Heart right ventricle (tissue), 16 donors: ENCODE measurements around the gene TRIM52. TPM values are rescaled to one million over a fixed set of nuclear protein-coding genes. Genes with fewer than 3 reads are reported as not detected.

Experiments
- ATAC-seq, 8 donors: fragments of 200-7000 bp; cut with Tn5 transposase; one replicate each; pipeline ENCODE4 v1.9.1; 2020; ENCODE audit warnings: mild to moderate bottlenecking in 8 of 8, moderate library complexity in 8 of 8, moderate number of reproducible peaks in 1 of 8
- DNase-seq, 2 donors: peaks; one replicate each; pipeline ENCODE4 v3.0.0-alpha.2; 2020
- H3K27ac ChIP-seq, 10 donors: fragments of 200-600 bp; sonication (generic) in 2 of 10; one replicate each; pipeline versions ENCODE4 v1.5.0 to v1.8.0; 2020 to 2022; ENCODE audit warnings: mild to moderate bottlenecking in 3 of 10
- H3K27me3 ChIP-seq, 7 donors: fragments of 200-600 bp; one replicate each; pipeline ENCODE4 v1.8.0; 2021 to 2022; ENCODE audit warnings: mild to moderate bottlenecking in 2 of 7
- H3K36me3 ChIP-seq, 9 donors: fragments of 200-600 bp; sonication (generic) in 1 of 9; one replicate each; pipeline versions ENCODE4 v1.5.0 to v1.8.0; 2020 to 2022; ENCODE audit warnings: mild to moderate bottlenecking in 2 of 9
- H3K4me1 ChIP-seq, 9 donors: fragments of 200-600 bp; sonication (generic) in 1 of 9; one replicate each; pipeline versions ENCODE4 v1.5.0 to v1.8.0; 2020 to 2022; ENCODE audit warnings: mild to moderate bottlenecking in 4 of 9
- H3K4me3 ChIP-seq, 10 donors: fragments of 200-600 bp; sonication (generic) in 2 of 10; one replicate each; pipeline versions ENCODE4 v1.5.0 to v1.8.0; 2020 to 2022; ENCODE audit warnings: mild to moderate bottlenecking in 7 of 10, moderate library complexity in 2 of 10
- H3K9me3 ChIP-seq, 11 donors: fragments of 200-600 bp in 10 of 11; sonication (generic) in 2 of 11; one replicate each; pipeline versions ENCODE4 v1.5.0 to v1.8.0; 2013 to 2022; ENCODE audit warnings: mild to moderate bottlenecking in 2 of 11, control low read depth in 1 of 11, moderate library complexity in 1 of 11
- whole genome bisulfite sequencing, 2 donors: extraction: QIAGEN DNeasy Blood & Tissue Kit; methylation state at CpG; one replicate each; pipeline ENCODE4 v1.1.7; 2013; ENCODE audit warnings: inconsistent platforms in 1 of 2; 5-methylcytosine and 5-hydroxymethylcytosine counted together
- intact Hi-C, 10 donors: fragments of 100-400 bp; cut with DNase I; formaldehyde crosslinking; loops; one replicate each; pipeline versions ENCODE4 v1.11.1 to v1.14.2; 2022
- polyA plus RNA-seq, 2 donors: library from polyadenylated mRNA; stranded (reverse); fragments of 200-250 nt; gene quantifications; one replicate each; pipeline ENCODE4 v1.2.3, GENCODE V29; 2013
- total RNA-seq, 10 donors: library from RNA; stranded (reverse); fragmentation: NEBNext Ultra II Directional in 3 of 10; extraction: Animal tissue kit (Norgen Biotek cat#: 25700) in 3 of 10; gene quantifications; one replicate each; pipeline versions ENCODE4 v1.2.1 to v1.2.4, GENCODE V29; 2021 to 2023
- TF ChIP-seq, protein P1 (sequence below), 9 donors: fragments of 200-600 bp; sonication (generic) in 2 of 9; IDR thresholded peaks; one replicate each; pipeline versions ENCODE4 v1.5.0 to v1.8.0; 2021 to 2022; ENCODE audit warnings: antibody characterized with exemption in 9 of 9, mild to moderate bottlenecking in 5 of 9, moderate library complexity in 1 of 9
- donor health status: Arrhythmogenic right ventricular cardiomyopathy.
- donor health status: ischemic (EF 13 %, LVEDD 7.1; RV severe dilation, severe dysfunction).
- donor health status: healthy with polysubstance abuse.
- donor health status: DM: no; HTN: yes; CAD: no.
- donor health status: DM: no; HTN: no; CAD: no.
- donor health status: ischemic (EF 25% LVEDD 6.9; RV normal size, moderate dysfunction).
- donor health status: ischemic (EF 25% LVEDD 5.7; RV mildly dilated, moderate dysfunction).
- donor health status: healthy.
- donor health status: DM: yes; HTN: yes; CAD: no.
- donor health status: Ischemic cardiomyopathy.
- donor health status: ischemic (EF 35%, LVEDD 5.7; RV mildly dilated, moderate dysfunction).
- donor health status: nonischemic (EF 11% LVEDD 7.7; RV severe dilation, severe dysfunction).
- donor health status: DM: yes; HTN: yes; CAD: no.
- donor health status: PGD.
- donor health status: ischemic (EF 29% LVEDD 5.4; RV normal size, mild dysfunction).
- donor health status: nonischemic (EF 23%, LVEDD 6.1; RV moderate dilation, normal function).

The TRIM52 gene
- total and polyA plus RNA-seq, 12 donors: 4.1 to 27.1 (median 7.5) TPM

DNA sequence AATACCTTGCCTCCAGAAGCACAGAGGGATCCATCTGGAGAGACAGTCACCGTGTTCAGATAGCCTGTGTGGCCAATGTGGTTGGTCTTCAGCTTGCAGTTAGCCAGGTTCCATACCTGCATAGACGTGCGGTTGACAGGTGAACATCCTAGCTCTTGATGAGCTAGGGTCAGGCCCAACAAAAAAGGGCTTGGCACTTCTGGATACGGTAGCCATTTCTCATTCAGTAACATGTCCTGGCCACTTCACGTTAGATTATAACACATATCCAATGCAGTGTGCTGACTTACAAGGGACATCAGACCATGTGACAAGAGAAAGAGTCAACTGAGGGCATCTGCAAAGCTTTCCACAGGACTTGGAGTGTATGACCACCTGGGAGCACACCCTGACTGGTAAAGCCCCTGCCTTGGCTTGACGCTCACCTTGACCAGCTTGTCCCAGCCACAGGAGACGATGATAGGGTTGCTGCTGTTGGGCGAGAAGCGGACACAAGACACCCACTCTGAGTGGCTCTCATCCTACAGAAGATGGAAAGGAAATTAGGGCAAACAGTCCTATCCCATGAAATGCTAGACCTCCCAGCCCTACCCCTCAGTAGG, 21.8 kb downstream of the TRIM52 start:
- H3K36me3 ChIP-seq: peaks cover 10 to 87% (median 80%) of the 10 kb centered on the region in 9 donors
- no peaks in the 10 kb centered on the region for H3K9me3 ChIP-seq
- DNase-seq: no peak
- ATAC-seq: no peak
- TF ChIP-seq, protein P1, sequence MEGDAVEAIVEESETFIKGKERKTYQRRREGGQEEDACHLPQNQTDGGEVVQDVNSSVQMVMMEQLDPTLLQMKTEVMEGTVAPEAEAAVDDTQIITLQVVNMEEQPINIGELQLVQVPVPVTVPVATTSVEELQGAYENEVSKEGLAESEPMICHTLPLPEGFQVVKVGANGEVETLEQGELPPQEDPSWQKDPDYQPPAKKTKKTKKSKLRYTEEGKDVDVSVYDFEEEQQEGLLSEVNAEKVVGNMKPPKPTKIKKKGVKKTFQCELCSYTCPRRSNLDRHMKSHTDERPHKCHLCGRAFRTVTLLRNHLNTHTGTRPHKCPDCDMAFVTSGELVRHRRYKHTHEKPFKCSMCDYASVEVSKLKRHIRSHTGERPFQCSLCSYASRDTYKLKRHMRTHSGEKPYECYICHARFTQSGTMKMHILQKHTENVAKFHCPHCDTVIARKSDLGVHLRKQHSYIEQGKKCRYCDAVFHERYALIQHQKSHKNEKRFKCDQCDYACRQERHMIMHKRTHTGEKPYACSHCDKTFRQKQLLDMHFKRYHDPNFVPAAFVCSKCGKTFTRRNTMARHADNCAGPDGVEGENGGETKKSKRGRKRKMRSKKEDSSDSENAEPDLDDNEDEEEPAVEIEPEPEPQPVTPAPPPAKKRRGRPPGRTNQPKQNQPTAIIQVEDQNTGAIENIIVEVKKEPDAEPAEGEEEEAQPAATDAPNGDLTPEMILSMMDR (IDR thresholded peaks at IDR 0.05): no peak
- WGBS, 2 donors: 90 to 91% methylated on average over 9 of the region's 9 CpGs
- H3K27me3 ChIP-seq: no peaks in the 10 kb centered on the region
- intact Hi-C loops: no loop called here
- H3K4me3 ChIP-seq: no peak overlapping the region
- no peak overlapping the region for H3K27ac ChIP-seq
- peaks cover 8 to 41% (median 30%) of the 10 kb centered on the region in 9 donors for H3K4me1 ChIP-seq

DNA sequence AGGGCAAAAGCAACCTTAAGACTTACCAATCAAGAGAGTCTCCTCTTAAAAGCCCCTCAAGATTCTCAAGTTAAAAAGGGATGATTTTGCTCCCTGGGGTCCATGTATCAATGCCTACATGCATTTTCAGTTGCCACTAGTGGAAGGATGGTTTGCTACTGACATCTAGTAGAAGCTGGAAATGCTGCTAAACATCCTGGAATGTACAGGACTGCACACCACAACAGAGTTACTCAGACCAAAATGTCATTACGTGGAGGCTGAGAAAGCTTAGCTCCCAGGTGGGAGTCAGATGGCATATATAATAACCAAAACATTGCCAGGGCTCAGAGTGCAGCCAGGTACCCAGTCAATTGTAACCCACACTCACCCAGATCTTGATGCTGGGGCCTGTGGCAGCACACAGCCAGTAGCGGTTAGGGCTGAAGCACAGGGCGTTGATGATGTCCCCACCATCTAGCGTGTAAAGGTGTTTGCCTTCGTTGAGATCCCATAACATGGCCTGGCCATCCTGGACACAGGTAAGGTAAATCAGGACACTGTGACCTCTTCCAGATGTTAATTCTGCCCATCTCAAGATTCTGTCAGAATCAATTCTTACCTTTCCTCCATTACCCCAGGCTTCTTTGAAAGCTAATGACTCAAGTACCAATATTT, 23.1 kb downstream of the TRIM52 start:
- no peaks in the 10 kb centered on the region for H3K27me3 ChIP-seq
- peaks cover 8 to 37% (median 28%) of the 10 kb centered on the region in 9 donors for H3K4me1 ChIP-seq
- intact Hi-C loops: no loop called here
- no peak for DNase-seq
- no peaks in the 10 kb centered on the region for H3K9me3 ChIP-seq
- TF ChIP-seq, protein P1 (IDR thresholded peaks at IDR 0.05): no peak
- H3K36me3 ChIP-seq: peaks cover 10 to 100% (median 89%) of the 10 kb centered on the region in 9 donors
- H3K27ac ChIP-seq: no peak overlapping the region
- WGBS, 2 donors: 87 to 91% methylated on average over 5 of the region's 5 CpGs
- no peak for ATAC-seq
- H3K4me3 ChIP-seq: no peak overlapping the region

DNA sequence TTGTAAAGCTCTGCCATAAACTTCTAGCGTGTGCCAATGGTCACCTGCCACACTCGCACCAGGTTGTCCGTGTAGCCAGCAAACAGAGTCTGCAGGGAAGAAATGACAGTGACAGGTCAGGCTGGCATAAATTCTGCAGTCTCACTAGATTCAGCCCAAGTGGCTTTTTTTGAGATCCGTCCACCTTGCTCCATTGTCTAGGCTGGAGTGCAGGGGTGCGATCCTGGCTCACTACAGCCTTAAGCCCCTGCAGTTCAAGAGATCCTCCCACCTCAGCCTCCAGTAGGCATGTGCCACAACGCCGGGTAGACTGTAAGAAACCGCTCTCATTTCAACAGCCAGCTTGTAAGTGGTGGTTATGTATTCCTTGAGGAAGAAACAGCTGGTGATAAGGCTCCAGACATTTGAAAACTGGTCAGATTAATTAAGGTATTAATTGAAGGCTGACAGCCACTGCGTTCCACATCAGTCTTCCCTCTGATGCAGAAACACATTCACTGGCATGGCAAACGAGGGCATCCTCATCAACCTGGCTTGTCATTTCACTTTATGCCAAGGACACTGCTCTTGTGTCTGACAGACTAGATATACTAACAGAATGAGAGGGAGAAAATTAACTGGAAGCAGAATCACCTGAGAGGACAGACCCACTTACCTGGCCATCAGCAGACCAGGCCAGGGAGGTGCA, 23.8 kb downstream of the TRIM52 start:
- H3K36me3 ChIP-seq: peaks cover 10 to 100% (median 95%) of the 10 kb centered on the region in 9 donors
- H3K4me1 ChIP-seq: peaks cover 8 to 30% (median 20%) of the 10 kb centered on the region in 9 donors
- no peak overlapping the region for H3K4me3 ChIP-seq
- no peaks in the 10 kb centered on the region for H3K27me3 ChIP-seq
- TF ChIP-seq, protein P1 (IDR thresholded peaks at IDR 0.05): no peak
- DNase-seq (no peak), ATAC-seq (no peak)
- 87% methylated on average over 10 of the region's 10 CpGs for WGBS, 2 donors
- no peak overlapping the region for H3K27ac ChIP-seq
- intact Hi-C loops: no loop called here
- H3K9me3 ChIP-seq: no peaks in the 10 kb centered on the region

DNA sequence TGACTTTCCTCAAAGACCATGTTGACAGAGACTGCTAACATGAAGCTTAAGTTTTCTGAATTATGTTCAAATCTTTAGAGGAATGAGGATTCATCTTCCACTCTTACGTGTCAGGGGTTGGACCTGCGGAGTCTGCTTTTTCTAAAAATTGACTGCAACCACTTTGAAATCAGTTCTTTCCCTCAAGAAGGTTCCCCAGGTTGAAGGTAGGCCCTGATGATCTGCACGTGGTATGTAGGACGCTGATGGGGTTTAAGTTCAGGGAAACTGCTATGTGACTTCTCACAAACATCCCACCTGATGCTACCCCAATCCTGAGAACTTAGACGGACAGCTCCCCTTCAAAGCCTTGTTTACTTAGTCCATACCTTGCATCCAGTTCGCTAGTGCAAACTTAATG, 24.5 kb downstream of the TRIM52 start:
- Histone ChIP-seq H3K36me3 (peaks cover 10 to 100% (median 93%) of the 10 kb centered on the region in 9 donors), H3K27me3 (no peaks in the 10 kb centered on the region), H3K4me3 (no peak overlapping the region), H3K9me3 (no peaks in the 10 kb centered on the region), H3K4me1 (peaks cover 2 to 24% (median 14%) of the 10 kb centered on the region in 9 donors), H3K27ac (no peak overlapping the region)
- TF ChIP-seq, protein P1 (IDR thresholded peaks at IDR 0.05): no peak
- 86 to 87% methylated on average over 6 of the region's 6 CpGs for WGBS, 2 donors
- DNase-seq (no peak), ATAC-seq (no peak)
- intact Hi-C loops: no loop called here
